SU-DHL-6 (cell line): ENCODE measurements around the gene POTEF.
"Not testable (repeated sequence)": the region's sequence is repeated elsewhere in the genome, so short reads cannot be mapped to it uniquely, and the experiment has no call there.

Source experiments
- H2AFZ ChIP-seq: fragments of 200-600 bp; sonication (generic); 2 replicates; pipeline ENCODE4 v1.6.1; 2014; ENCODE audit warnings: low read depth, mild to moderate bottlenecking, moderate library complexity, mixed read lengths, antibody characterized with exemption, low read length; ENCODE audit not compliant: severe bottlenecking
- H3F3A ChIP-seq: fragments of 200-600 bp; shearing (Covaris generic); 2 replicates; pipeline ENCODE4 v1.6.0; 2016; ENCODE audit warnings: antibody characterized with exemption, mild to moderate bottlenecking; ENCODE audit not compliant: insufficient read depth
- H3K27ac ChIP-seq: fragments of 200-600 bp; sonication (generic); 2 replicates; pipeline ENCODE4 v1.5.1; 2016; ENCODE audit warnings: low read depth, mild to moderate bottlenecking, low read length, moderate library complexity, mixed read lengths
- H3K27me3 ChIP-seq: fragments of 200-600 bp; sonication (generic), shearing (Covaris generic); 2 replicates; pipeline ENCODE4 v1.6.0; 2014; ENCODE audit warnings: mild to moderate bottlenecking, low read length
- H3K36me3 ChIP-seq: fragments of 200-600 bp; sonication (generic); 2 replicates; pipeline ENCODE4 v1.6.1; 2014; ENCODE audit warnings: mild to moderate bottlenecking, low read length, mixed read lengths
- H3K4me2 ChIP-seq: fragments of 300-600, 200-600 bp; shearing (Covaris generic), sonication (generic); 2 replicates; pipeline ENCODE4 v1.6.0; 2014; ENCODE audit warnings: low read length, low read depth, mild to moderate bottlenecking; ENCODE audit not compliant: poor library complexity, severe bottlenecking
- H3K4me3 ChIP-seq: fragments of 200-600 bp; sonication (generic); 2 replicates; pipeline ENCODE4 v1.5.1; 2014; ENCODE audit warnings: antibody characterized with exemption, low read length, mild to moderate bottlenecking, mixed read lengths; ENCODE audit not compliant: insufficient read depth, poor library complexity, severe bottlenecking
- H3K79me2 ChIP-seq: fragments of 200-600 bp; sonication (generic); 2 replicates; pipeline ENCODE4 v1.6.1; 2014; ENCODE audit warnings: mild to moderate bottlenecking, low read length, moderate library complexity; ENCODE audit not compliant: insufficient read depth
- H3K9ac ChIP-seq: fragments of 200-600 bp; sonication (generic); 2 replicates; pipeline ENCODE4 v1.7.0; 2014; ENCODE audit warnings: mild to moderate bottlenecking, low read length
- H3K9me2 ChIP-seq: fragments of 200-600 bp; sonication (generic); replicated peaks from 2 replicates; pipeline ENCODE4 v1.6.1; 2014; ENCODE audit warnings: low read length; ENCODE audit not compliant: insufficient read depth
- H3K9me3 ChIP-seq: fragments of 200-600 bp; sonication (generic); 2 replicates; pipeline ENCODE4 v1.6.1; 2014; ENCODE audit warnings: low read length, mixed read lengths; ENCODE audit not compliant: insufficient read depth
- H4K20me1 ChIP-seq: fragments of 200-600 bp; sonication (generic); 2 replicates; pipeline ENCODE4 v1.6.1; 2014; ENCODE audit warnings: low read depth, mild to moderate bottlenecking, antibody characterized with exemption, low read length, moderate library complexity, mixed read lengths

The POTEF gene

DNA sequence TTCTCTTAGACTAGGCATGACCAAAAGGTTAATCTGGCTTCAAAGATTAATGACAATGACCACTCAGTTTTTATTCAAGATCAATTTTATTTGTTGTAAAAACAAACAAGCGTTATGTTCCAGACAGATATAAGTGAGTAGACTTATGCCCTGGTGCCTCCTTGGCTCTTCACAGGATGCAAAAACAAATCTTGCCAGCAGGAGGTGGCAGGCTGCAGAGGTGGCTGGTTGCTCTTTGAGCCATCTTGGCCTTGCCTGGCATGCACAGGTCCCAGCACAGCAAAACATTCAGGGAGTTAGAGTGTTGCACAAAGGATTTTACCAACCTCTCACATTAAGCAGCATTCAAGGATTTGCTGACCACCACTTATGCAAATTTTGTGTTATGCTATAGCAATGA, 103.1 kb downstream of the POTEF start:
- H3K4me2 ChIP-seq, H3K9ac ChIP-seq, H3K27ac ChIP-seq, H3K79me2 ChIP-seq, H3K36me3 ChIP-seq, H3K9me2 ChIP-seq, H3K9me3 ChIP-seq, H3K27me3 ChIP-seq, H2AFZ ChIP-seq, H3K4me3 ChIP-seq, H4K20me1 ChIP-seq, H3F3A ChIP-seq: not testable (repeated sequence)
